Measurements from ENCODE around the gene LPCAT3. TPM values are rescaled to one million over a fixed set of nuclear protein-coding genes. Genes with fewer than 3 reads are reported as not detected.

The LPCAT3 gene
- total and polyA plus RNA-seq, 2 of the 13 experiments (the other 11 are each of a cell fraction or from before 2014, with no cell fraction given), result 44.5 to 64.3 TPM

DNA sequence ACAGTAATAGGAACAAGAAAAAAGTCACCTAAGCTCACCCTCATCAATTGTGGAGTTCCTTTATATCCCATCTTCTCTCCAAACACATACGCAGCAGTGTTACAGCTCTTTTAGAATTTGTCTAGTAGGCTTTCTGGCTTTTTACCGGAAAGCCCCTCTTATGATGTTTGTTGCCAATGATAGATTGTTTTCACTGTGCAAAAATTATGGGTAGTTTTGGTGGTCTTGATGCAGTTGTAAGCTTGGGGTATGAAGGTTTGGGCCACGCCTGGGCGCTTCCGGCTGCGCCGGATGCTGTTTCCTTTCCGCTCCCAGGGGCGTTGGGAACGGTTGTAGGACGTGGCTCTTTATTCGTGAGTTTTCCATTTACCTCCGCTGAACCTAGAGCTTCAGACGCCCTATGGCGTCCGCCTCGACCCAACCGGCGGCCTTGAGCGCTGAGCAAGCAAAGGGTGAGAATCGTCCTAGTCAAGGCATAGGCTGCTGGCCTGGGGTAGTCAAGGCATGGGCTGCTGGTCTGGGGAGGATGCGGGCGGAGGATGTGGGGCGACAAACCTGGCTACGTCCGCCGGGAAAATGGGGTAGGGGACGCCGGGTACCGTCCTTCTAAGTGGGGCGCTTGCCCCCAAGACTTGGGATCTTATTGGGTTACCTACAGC, 74.4 kb downstream of the LPCAT3 start, which contains the start of the genes C12orf57 and RNU7-1 (continued):
- TF ChIP-seq, protein P1, sequence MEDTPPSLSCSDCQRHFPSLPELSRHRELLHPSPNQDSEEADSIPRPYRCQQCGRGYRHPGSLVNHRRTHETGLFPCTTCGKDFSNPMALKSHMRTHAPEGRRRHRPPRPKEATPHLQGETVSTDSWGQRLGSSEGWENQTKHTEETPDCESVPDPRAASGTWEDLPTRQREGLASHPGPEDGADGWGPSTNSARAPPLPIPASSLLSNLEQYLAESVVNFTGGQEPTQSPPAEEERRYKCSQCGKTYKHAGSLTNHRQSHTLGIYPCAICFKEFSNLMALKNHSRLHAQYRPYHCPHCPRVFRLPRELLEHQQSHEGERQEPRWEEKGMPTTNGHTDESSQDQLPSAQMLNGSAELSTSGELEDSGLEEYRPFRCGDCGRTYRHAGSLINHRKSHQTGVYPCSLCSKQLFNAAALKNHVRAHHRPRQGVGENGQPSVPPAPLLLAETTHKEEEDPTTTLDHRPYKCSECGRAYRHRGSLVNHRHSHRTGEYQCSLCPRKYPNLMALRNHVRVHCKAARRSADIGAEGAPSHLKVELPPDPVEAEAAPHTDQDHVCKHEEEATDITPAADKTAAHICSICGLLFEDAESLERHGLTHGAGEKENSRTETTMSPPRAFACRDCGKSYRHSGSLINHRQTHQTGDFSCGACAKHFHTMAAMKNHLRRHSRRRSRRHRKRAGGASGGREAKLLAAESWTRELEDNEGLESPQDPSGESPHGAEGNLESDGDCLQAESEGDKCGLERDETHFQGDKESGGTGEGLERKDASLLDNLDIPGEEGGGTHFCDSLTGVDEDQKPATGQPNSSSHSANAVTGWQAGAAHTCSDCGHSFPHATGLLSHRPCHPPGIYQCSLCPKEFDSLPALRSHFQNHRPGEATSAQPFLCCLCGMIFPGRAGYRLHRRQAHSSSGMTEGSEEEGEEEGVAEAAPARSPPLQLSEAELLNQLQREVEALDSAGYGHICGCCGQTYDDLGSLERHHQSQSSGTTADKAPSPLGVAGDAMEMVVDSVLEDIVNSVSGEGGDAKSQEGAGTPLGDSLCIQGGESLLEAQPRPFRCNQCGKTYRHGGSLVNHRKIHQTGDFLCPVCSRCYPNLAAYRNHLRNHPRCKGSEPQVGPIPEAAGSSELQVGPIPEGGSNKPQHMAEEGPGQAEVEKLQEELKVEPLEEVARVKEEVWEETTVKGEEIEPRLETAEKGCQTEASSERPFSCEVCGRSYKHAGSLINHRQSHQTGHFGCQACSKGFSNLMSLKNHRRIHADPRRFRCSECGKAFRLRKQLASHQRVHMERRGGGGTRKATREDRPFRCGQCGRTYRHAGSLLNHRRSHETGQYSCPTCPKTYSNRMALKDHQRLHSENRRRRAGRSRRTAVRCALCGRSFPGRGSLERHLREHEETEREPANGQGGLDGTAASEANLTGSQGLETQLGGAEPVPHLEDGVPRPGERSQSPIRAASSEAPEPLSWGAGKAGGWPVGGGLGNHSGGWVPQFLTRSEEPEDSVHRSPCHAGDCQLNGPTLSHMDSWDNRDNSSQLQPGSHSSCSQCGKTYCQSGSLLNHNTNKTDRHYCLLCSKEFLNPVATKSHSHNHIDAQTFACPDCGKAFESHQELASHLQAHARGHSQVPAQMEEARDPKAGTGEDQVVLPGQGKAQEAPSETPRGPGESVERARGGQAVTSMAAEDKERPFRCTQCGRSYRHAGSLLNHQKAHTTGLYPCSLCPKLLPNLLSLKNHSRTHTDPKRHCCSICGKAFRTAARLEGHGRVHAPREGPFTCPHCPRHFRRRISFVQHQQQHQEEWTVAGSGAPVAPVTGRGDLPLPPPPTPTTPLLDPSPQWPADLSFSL (CRISPR knock-in tag; IDR thresholded peaks at IDR 0.05), result no peak
- TF ChIP-seq ZNF883 (CRISPR knock-in tag; IDR thresholded peaks at IDR 0.05; ENCODE audit: not compliant biosample characterization) (no peak), CHD4 (IDR thresholded peaks at IDR 0.05; ENCODE audit: borderline replicate concordance, low read length) (no peak), ZNF12 (CRISPR knock-in tag; IDR thresholded peaks at IDR 0.05) (peak; percentile 71), ZNF335 (CRISPR knock-in tag; IDR thresholded peaks at IDR 0.05) (no peak), ZNF264 (CRISPR knock-in tag; IDR thresholded peaks at IDR 0.05) (peak; percentile 35), ZNF570 (CRISPR knock-in tag; IDR thresholded peaks at IDR 0.05; ENCODE audit: borderline replicate concordance) (peak; percentile 86; the same call in 1 of the 2 replicates), KLF15 (CRISPR knock-in tag; IDR thresholded peaks at IDR 0.05; ENCODE audit: borderline replicate concordance) (0 out of 2 replicates have a peak, but pooled peaks have one; percentile 59), ZNF567 (CRISPR knock-in tag; IDR thresholded peaks at IDR 0.05; ENCODE audit: borderline replicate concordance) (no peak), PRMT3 (CRISPR knock-in tag; IDR thresholded peaks at IDR 0.05; ENCODE audit: borderline replicate concordance, low read depth) (peak; percentile 79), ZNF891 (CRISPR knock-in tag; IDR thresholded peaks at IDR 0.05) (peak; percentile 34; the same call in 1 of the 2 replicates), ZMAT3 (CRISPR knock-in tag; conservative IDR thresholded peaks at IDR 0.05) (no peak), ZBTB8A (CRISPR knock-in tag; IDR thresholded peaks at IDR 0.05; ENCODE audit: borderline replicate concordance, low read depth) (0 out of 2 replicates have a peak, but pooled peaks have one; percentile 55), NRL (CRISPR knock-in tag; IDR thresholded peaks at IDR 0.05; ENCODE audit: borderline replicate concordance) (peak; percentile 32; the same call in 1 of the 2 replicates), JUND (CRISPR knock-in tag; IDR thresholded peaks at IDR 0.05) (no peak)
- TF ChIP-seq, protein P2, sequence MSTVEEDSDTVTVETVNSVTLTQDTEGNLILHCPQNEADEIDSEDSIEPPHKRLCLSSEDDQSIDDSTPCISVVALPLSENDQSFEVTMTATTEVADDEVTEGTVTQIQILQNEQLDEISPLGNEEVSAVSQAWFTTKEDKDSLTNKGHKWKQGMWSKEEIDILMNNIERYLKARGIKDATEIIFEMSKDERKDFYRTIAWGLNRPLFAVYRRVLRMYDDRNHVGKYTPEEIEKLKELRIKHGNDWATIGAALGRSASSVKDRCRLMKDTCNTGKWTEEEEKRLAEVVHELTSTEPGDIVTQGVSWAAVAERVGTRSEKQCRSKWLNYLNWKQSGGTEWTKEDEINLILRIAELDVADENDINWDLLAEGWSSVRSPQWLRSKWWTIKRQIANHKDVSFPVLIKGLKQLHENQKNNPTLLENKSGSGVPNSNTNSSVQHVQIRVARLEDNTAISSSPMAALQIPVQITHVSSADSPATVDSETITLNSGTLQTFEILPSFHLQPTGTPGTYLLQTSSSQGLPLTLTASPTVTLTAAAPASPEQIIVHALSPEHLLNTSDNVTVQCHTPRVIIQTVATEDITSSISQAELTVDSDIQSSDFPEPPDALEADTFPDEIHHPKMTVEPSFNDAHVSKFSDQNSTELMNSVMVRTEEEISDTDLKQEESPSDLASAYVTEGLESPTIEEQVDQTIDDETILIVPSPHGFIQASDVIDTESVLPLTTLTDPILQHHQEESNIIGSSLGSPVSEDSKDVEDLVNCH (CRISPR knock-in tag; IDR thresholded peaks at IDR 0.05), result no peak; the same call in 1 of the 2 replicates
- TF ChIP-seq, protein P3, sequence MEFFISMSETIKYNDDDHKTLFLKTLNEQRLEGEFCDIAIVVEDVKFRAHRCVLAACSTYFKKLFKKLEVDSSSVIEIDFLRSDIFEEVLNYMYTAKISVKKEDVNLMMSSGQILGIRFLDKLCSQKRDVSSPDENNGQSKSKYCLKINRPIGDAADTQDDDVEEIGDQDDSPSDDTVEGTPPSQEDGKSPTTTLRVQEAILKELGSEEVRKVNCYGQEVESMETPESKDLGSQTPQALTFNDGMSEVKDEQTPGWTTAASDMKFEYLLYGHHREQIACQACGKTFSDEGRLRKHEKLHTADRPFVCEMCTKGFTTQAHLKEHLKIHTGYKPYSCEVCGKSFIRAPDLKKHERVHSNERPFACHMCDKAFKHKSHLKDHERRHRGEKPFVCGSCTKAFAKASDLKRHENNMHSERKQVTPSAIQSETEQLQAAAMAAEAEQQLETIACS (CRISPR knock-in tag; IDR thresholded peaks at IDR 0.05), result no peak; the same call in 1 of the 2 replicates
- TF ChIP-seq, protein P4, sequence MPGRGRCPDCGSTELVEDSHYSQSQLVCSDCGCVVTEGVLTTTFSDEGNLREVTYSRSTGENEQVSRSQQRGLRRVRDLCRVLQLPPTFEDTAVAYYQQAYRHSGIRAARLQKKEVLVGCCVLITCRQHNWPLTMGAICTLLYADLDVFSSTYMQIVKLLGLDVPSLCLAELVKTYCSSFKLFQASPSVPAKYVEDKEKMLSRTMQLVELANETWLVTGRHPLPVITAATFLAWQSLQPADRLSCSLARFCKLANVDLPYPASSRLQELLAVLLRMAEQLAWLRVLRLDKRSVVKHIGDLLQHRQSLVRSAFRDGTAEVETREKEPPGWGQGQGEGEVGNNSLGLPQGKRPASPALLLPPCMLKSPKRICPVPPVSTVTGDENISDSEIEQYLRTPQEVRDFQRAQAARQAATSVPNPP (CRISPR knock-in tag; IDR thresholded peaks at IDR 0.05), result peak; percentile 22; the same call in 1 of the 2 replicates

Measured in HepG2 (cell line).